Activated naive CD4-positive, alpha-beta T cell treated with anti-CD3 and anti-CD28 coated beads, Interleukin-2, amount 10 ng/mL, durations not matched to agents 7 days and 5 days (primary cell): ENCODE results near the gene CFAP251.
"Not testable (repeated sequence)": the region's sequence is repeated elsewhere in the genome, so short reads cannot be mapped to it uniquely, and the experiment has no call there.

Experiments
- CTCF ChIA-PET: fragments of 350-600 bp; sonication (Branson Sonifier 250); formaldehyde crosslinking; loops from one replicate; lab custom pipeline; 2021; ENCODE audit warnings: antibody characterized with exemption; lab: Charles Lee
- DNase-seq: peaks from one replicate; pipeline ENCODE4 v3.0.0-alpha.2; 2020
- H3K27ac Mint-ChIP-seq: one replicate; pipeline ENCODE4 v1.8.0; 2021; ENCODE audit warnings: mild to moderate bottlenecking, moderate library complexity, mixed read lengths
- H3K27me3 Mint-ChIP-seq: one replicate; pipeline ENCODE4 v1.8.0; 2021; ENCODE audit warnings: mild to moderate bottlenecking, mixed read lengths
- H3K36me3 Mint-ChIP-seq: one replicate; pipeline ENCODE4 v1.8.0; 2021; ENCODE audit warnings: mixed read lengths
- H3K4me1 Mint-ChIP-seq: one replicate; pipeline ENCODE4 v1.8.0; 2021; ENCODE audit warnings: mixed read lengths
- H3K4me3 Mint-ChIP-seq: one replicate; pipeline ENCODE4 v1.8.0; 2021; ENCODE audit warnings: mild to moderate bottlenecking, moderate library complexity, mixed read lengths
- H3K9me3 Mint-ChIP-seq: one replicate; pipeline ENCODE4 v1.8.0; 2021; ENCODE audit warnings: mixed read lengths

Gene CFAP251

DNA sequence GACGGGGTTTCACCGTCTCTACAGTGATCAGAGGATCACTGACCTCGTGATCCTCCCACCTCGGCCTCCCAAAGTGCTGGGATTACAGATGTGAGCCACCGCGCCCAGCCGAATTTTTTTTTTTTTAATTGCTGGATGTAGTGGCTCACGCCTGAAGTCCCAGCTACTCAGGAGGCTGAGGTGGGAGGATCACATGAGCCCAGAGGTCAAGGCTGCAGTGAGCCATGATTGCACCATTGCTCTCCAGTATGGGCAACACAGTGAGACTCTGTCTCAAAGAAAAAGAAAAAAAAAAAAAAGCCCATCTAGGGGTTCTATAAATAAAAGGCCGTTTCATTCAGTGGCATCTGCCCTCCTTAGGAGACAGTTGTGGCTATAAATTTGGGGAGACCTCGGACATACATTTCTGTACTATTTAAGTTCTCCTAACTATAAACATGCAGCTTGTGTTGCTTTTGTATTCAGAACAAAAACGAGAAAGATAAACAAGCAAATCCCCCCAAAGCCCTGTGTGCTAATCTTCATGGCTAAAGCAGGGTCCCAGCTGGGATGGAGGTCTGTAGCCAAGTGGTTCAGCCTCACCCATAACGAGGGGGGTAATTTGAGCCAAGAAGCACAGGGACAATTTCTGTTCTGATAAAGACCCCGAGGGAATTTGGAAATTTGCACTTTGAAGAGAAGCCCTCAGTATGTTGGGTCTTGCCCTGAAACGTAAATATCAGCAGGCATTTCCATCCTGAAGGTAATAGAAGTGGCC, 68.3 kb downstream of the CFAP251 start:
- no peaks in the 10 kb centered on the region for H3K36me3 Mint-ChIP-seq

DNA sequence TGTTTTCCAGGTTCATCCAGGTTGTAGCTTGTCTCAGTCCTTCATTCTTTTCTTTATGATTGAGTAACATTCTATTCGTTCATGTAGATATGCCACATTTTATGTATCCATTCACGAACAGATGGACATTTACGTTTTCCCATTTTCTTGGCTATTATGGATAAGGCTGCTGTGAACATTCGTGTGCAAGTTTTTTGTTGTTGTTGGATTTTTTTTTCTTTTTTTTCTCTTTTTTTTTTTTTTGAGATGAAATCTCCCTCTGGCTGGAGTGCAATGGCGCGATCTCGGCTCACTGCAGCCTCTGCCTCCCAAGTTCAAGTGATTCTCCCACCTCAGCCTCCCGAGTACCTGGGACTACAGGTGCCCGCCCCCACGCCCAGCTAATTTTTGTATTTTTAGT, 70.1 kb downstream of the CFAP251 start:
- H3K27me3 Mint-ChIP-seq, DNase-seq, H3K27ac Mint-ChIP-seq, H3K4me3 Mint-ChIP-seq, H3K36me3 Mint-ChIP-seq, H3K9me3 Mint-ChIP-seq, CTCF ChIA-PET: not testable (repeated sequence)
- H3K4me1 Mint-ChIP-seq, result peaks cover 17% of the 10 kb centered on the region

More for the DNA sequence above, 68.3 kb downstream of the CFAP251 start:
- CTCF ChIA-PET, result no interaction called here
- Mint-ChIP-seq H3K4me1 (peaks cover 11% of the 10 kb centered on the region), H3K27me3 (peaks cover 19% of the 10 kb centered on the region), H3K27ac (no peak overlapping the region), H3K9me3 (no peaks in the 10 kb centered on the region), H3K4me3 (no peak overlapping the region)
- DNase-seq, result no peak

DNA sequence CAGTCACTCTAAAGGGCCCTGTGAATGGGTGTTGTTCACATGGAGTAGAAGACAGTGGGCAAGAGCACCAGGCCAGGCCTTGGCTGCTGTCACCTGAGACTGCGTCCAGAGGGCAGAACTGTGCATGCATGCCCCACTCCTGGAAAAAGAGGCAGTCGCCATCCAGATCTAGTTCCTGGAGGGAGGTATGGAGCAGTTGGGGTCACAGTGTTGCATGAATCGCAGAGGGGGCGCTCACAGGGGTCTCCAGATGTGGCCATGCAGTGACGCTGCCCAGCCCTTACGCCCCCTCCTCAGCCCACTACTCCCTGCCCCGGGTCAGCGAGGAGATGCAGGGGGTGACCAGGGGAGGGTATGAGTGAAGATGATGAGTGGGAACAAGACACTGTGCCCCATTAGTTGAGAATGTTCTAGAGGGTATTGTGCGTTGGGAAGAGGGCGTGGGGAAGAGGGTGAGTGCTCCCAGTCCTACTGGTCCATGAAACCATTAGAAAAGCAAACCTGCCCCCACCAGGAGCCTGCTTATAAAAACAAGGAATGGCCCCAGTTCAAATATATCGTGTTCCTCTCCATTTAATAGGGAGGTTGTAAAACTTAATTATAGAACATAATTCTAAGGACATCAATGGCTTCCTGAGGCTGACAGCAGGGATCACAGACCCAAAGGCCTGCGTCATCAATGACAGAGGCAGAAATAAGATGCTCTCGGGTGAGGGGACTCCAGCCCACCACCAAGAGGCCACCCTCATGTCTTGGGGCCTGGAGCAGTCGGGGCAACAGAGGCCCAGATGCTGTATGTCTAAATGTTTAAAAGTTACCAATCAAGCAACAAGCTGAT, 71.1 kb downstream of the CFAP251 start:
- H3K9me3 Mint-ChIP-seq, result no peaks in the 10 kb centered on the region
- peaks cover 6% of the 10 kb centered on the region for H3K27me3 Mint-ChIP-seq
- H3K36me3 Mint-ChIP-seq, result no peaks in the 10 kb centered on the region
- H3K4me3 Mint-ChIP-seq, result no peak overlapping the region
- CTCF ChIA-PET, result no interaction called here
- no peak for DNase-seq
- no peak overlapping the region for H3K27ac Mint-ChIP-seq
- H3K4me1 Mint-ChIP-seq, result peaks cover 12% of the 10 kb centered on the region

DNA sequence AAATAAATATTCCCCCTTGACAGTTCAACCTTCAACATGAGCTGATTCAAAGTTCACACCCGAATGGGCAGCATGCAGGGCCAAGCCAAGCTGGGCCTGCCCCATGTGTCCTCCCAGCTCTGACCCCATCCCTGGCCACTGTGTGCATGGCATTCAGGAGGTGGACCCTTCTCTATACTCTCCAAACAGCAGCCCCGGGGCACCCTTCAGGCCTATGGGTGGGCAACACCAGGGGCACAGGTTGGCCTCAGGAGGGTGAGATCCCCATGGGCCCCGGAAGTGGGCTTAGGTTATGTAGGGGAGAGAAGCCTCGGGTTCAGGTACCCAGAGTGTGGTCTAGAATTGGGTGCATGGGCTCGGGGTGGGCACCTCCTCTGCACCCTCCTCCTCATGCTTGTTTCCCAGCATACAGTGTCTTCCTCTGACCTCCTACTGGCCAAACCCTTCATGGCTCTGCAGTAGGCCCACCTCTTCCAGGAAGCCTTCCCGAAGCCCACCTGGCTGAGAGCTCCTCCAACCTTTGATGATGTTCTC, 71.8 kb downstream of the CFAP251 start:
- CTCF ChIA-PET, result no interaction called here
- Mint-ChIP-seq H3K9me3 (no peaks in the 10 kb centered on the region), H3K27ac (no peak overlapping the region), H3K27me3 (peaks cover 6% of the 10 kb centered on the region), H3K4me1 (peaks cover 12% of the 10 kb centered on the region), H3K4me3 (no peak overlapping the region), H3K36me3 (no peaks in the 10 kb centered on the region)
- DNase-seq, result no peak

DNA sequence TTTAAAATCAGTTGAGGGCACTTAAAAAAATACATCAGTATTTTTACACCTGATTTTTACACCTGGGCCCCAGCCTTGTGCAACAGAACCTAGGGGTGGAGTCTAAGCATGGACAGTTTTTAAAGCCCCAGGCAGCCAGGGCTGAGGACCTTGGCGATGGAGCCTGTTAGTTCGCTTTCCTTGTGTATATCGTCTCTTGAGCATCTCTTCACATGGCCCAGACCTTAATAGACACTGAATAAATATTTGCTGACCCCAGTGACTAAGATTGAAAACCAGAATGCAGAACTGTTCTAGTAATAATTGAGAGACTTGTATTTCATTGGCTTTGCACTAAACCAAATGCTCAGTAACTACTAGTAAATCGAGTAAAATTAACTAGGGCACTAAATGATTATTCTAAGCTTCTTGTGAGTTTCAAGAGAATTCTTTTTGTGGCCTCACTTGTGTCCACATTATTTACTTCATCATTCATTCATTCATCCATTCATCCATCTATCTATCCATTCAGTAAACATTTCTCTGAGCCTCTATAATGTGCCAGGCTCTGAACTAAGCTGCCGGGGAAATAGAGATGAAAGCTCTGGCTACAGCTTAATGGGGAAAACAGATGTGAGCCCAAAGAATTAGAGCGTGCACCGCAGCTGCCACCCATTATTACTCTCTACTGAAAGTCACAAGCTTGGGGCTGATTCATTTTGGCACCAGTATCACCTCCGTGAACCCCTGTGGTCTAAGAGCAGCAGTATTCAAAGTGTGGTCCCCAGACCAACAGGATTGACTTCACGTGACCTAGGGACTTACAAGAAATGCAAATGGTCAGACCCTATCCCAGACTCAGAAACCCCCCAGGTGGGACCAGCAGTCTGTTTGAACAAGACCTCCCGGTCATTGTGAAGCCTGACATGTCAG, 72.6 kb downstream of the CFAP251 start:
- DNase-seq, result no peak
- H3K9me3 Mint-ChIP-seq, result no peaks in the 10 kb centered on the region
- CTCF ChIA-PET, result interaction anchor here (0.6 kb wide), 1 partner anchor 99 kb away, joined by 4 read pairs; no protein-coding TSS in a partner anchor
- H3K27me3 Mint-ChIP-seq, result peaks cover 13% of the 10 kb centered on the region
- H3K27ac Mint-ChIP-seq, result no peak overlapping the region
- no peaks in the 10 kb centered on the region for H3K36me3 Mint-ChIP-seq
- H3K4me3 Mint-ChIP-seq, result no peak overlapping the region
- H3K4me1 Mint-ChIP-seq, result peaks cover 12% of the 10 kb centered on the region

DNA sequence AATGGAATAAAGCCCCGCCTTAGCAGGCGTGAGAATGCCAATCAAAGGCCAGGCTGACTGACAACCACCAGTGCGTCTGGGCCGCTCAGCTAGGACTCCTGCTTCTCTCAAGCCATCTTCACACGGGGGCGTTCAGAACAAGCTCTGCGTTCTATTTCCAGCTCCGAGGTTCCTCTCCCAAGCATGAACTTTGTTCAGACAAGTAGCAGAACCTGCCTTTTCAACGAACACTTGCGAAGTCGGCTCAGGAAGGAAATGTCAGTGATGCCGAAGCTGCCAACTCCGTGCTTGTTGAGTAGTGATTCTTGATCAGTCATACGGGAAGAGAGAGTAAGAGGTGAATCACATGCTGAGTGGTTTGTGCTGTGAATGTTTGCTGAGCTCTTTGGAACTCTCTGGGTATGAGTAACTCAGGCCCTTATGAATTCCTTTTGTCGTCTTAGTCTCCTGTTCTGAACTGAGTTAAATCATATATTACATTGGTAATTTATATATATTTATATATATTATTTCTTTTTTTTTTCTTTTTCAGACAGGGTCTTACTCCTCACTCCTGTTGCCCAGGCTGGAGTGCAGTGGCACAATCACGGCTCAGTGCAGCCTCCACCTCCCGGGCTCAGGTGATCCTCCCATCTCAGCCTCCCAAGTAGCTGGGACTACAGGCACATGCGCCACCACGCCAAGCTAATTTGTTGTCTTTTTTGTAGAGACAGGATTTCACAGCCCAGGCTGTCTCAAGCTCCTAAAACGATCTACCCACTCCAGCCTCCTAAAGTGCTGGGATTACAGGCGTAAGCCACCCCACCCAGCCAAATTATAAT, 73.9 kb downstream of the CFAP251 start:
- Mint-ChIP-seq H3K9me3 (no peaks in the 10 kb centered on the region), H3K4me1 (peaks cover 12% of the 10 kb centered on the region), H3K27ac (peak overlapping the region; percentile 78), H3K36me3 (no peaks in the 10 kb centered on the region), H3K4me3 (no peak overlapping the region), H3K27me3 (peaks cover 22% of the 10 kb centered on the region)
- CTCF ChIA-PET, result interaction anchor here (0.6 to 1.7 kb wide), 6 partner anchors 23 to 198 kb away, joined by 3 to 6 read pairs (median 3); partner anchors contain the start of genes CFAP251 and RHOF
- DNase-seq, result peak; percentile 62

DNA sequence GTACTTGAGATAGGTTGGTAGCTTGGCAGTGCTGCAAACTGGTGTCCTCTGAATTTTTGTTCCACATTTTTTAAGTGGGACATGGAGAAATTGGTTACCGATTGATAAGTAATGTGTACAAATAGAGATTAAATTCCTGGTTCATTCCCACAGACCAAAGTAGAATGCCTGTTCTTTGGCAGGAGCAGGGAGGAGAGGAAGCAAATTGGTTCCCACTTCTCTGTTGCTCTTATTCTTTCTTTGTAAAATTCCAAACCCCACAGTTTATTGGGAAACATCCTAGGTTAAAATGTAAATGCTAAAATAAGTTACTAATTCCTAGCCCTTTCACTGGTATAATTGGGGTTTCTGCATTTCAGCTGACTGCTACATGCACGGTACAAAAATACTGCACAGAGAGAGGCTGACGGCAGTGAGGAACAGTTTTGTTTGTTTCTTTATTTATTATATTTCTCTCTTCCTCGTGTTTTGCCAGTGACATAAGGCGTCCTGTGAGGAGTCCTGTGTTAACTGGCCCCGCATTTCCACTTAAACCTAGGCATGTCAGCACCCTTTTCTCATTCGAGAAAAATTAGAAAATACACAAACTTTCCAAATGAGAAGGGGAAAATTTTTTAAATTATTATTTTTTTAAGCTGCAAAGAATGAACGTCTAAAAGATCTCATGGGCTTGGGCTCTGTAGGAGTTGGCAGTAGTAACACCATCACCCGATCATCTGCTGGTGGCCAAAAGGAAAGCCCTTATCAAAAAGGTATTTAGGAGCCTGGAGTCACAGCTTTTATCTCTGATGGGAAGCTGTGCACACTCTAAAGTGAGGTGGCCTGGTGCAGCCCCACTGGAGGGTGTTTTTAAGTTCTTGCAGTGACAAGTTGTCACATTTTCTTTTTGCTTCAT, 77.9 kb downstream of the CFAP251 start:
- no peak for DNase-seq
- Mint-ChIP-seq H3K4me3 (no peak overlapping the region), H3K4me1 (peaks cover 12% of the 10 kb centered on the region), H3K27ac (no peak overlapping the region), H3K36me3 (no peaks in the 10 kb centered on the region), H3K9me3 (peaks cover 3% of the 10 kb centered on the region), H3K27me3 (peaks cover 25% of the 10 kb centered on the region)
- CTCF ChIA-PET, result no interaction called here

DNA sequence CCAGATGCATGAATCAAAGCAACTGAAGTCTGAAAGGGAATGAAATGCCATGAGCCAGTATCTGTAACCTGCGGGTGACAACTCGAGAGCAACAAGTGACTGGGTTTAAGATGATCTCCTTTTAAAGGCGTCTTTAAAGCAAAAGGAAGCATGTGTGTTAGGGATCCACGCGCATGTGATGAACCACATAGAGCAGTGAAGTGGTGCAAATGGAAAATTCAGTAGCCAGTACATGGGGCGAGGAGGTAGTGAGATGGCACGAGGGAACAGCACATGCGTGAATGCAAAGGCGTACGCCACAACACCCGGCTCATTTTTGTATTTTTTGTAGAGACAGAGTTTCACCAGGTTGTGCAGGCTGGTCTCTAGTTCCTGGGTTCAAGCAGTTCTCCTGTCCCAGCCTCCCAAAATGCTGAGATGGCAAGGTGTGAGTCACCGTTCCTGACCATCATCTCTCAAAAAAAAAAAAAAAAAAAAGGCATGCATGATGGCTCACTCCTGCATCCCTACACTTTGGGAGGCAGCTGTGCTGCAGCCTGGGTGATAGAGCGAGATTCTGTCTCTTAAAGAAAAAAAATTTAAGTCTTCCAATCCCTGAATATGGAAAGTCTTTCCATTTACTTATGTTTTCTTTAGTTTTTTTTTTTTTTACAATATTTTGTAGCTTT, 78.7 kb downstream of the CFAP251 start:
- no peak overlapping the region for H3K4me3 Mint-ChIP-seq
- CTCF ChIA-PET, result interaction anchor here (0.7 kb wide), 1 partner anchor 15 kb away, joined by 4 read pairs; no protein-coding TSS in a partner anchor
- no peaks in the 10 kb centered on the region for H3K36me3 Mint-ChIP-seq
- peaks cover 6% of the 10 kb centered on the region for H3K4me1 Mint-ChIP-seq
- DNase-seq, result no peak
- no peak overlapping the region for H3K27ac Mint-ChIP-seq
- peaks cover 3% of the 10 kb centered on the region for H3K9me3 Mint-ChIP-seq
- H3K27me3 Mint-ChIP-seq, result peaks cover 32% of the 10 kb centered on the region

DNA sequence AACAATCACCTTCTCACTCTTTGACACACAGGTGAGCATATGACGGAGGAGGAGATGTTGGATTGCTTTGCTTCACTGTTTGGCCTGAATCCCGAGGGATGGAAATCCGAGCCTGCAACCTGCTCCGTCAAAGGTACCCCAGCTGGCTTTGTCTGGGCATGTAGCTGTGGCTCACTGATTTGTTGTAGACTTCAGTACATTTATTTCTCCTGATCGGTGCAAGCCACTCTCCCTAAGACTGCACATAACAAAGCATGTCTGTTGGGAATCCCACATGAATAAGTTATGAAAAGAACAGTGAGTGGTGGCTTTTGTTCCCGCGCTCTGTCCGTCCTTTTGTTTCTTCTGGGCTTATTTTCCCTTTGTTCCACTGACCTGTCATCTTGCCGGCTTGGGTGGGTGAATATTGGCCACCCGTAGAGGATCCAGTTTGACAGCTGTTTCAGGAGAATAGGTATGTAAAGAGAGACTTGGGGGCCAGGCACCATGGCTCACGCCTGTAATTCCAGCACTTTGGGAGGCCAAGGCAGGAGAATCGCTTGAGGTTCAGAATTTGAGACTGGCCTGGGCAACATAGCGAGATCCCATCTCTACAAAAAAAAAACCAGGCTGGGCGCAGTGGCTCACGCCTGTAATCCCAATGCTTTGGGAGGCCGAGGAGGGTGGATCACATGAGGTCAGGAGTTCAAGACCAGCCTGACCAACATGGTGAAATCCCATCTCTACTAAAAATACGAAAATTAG, 83.2 kb downstream of the CFAP251 start:
- H3K36me3 Mint-ChIP-seq, result no peaks in the 10 kb centered on the region
- no peak for DNase-seq
- H3K27me3 Mint-ChIP-seq, result peaks cover 62% of the 10 kb centered on the region
- peaks cover 27% of the 10 kb centered on the region for H3K4me1 Mint-ChIP-seq
- no peak overlapping the region for H3K4me3 Mint-ChIP-seq
- CTCF ChIA-PET, result no interaction called here
- H3K9me3 Mint-ChIP-seq, result peaks cover 3% of the 10 kb centered on the region
- H3K27ac Mint-ChIP-seq, result no peak overlapping the region

DNA sequence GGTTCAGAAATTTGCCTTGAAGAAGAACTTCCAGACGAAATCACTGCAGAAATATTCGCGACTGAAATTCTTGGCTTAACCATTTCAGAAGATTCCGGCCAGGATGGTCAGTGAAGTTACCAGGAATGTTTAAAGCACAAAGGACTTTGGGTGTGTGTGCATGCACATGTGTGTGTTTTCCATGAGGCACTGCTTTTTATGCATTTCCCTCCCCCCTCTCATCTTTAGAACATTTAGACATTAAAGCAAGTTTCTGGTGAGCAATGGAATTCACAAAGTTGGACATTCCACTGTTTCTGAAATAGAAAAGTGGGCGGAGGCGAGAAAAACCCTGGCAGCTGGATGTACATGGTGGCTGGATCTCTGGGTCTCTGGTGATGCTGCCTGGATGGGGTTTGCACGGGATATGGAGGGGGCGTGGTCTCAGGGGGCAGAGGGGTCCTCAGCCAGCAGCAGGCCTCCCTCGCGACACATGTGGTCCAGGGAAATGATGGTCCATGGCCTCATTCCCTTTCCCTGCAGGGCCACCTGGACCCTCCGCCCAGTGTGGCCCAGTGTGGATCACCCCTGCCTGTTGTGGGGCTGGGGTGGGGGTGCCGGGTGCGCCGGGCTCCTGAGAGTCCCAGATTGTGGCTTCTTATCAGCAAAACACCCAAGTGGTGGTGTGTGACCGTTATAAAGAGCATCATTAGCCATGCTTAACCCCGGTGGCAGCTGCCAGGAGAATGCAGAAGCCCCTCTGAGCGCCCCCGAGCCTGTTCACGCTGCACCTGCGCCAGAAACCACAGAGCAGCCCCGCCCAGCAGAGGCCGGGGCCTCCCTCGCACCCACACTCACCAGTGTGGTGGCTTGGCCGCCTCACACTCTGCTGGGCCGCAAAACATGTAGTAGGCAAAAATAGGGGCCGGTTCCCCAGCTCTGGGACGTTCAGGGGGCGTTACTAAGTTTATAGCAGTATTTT, 85.5 kb downstream of the CFAP251 start:
- CTCF ChIA-PET, result no interaction called here
- no peak overlapping the region for H3K4me3 Mint-ChIP-seq
- H3K27me3 Mint-ChIP-seq, result peaks cover 60% of the 10 kb centered on the region

More for the DNA sequence above, 85.5 kb downstream of the CFAP251 start:
- Mint-ChIP-seq H3K9me3 (peaks cover 3% of the 10 kb centered on the region), H3K36me3 (no peaks in the 10 kb centered on the region), H3K4me1 (peaks cover 44% of the 10 kb centered on the region), H3K27ac (peak overlapping the region; percentile 1)
- DNase-seq, result no peak
